GM23338 (cell line): Measurements from ENCODE around the gene RAB29.

Experiments used
- CTCF ChIP-seq, 2 experiments: fragments of 200-600 bp in 1 of 2; sonication (generic) in 1 of 2; conservative IDR thresholded peaks; 2 replicates each; pipeline versions ENCODE4 v1.5.1 to v1.6.1; 2016 to 2017; ENCODE audit warnings: antibody characterized with exemption in 2 of 2, low read depth in 2 of 2, mild to moderate bottlenecking in 2 of 2, moderate library complexity in 1 of 2
- ETS1 ChIP-seq: IDR thresholded peaks from 2 replicates; pipeline ENCODE4 v1.6.1; 2016; ENCODE audit warnings: antibody characterized with exemption
- EZH2 ChIP-seq: fragments of 200-600 bp; sonication (generic); IDR thresholded peaks from one replicate; pipeline ENCODE4 v1.8.0; 2017; ENCODE audit warnings: antibody characterized with exemption, mild to moderate bottlenecking, low read depth; ENCODE audit not compliant: unreplicated experiment
- EZH2phosphoT487 ChIP-seq: fragments of 200-600 bp; sonication (generic); IDR thresholded peaks from one replicate; pipeline ENCODE4 v1.8.1; 2018; ENCODE audit warnings: antibody characterized with exemption; ENCODE audit not compliant: unreplicated experiment
- REST ChIP-seq: IDR thresholded peaks from one replicate; pipeline ENCODE4 v1.6.1; 2018; ENCODE audit warnings: antibody characterized with exemption; ENCODE audit not compliant: unreplicated experiment

- TF ChIP-seq EZH2 (no peak), CTCF (conservative IDR thresholded peaks at IDR 0.05; ENCODE audit: low read depth in 2 of 2) (no peak), ETS1 (no peak), REST (no peak), EZH2phosphoT487 (no peak)
Measured at GRCh38 chr1:205741681-205742080, 33.6 kb downstream of the RAB29 start.
